SW 1271 (cell line): ENCODE measurements around the gene KLF11.

Experiments used
- DNase-seq, 2 experiments: peaks; one replicate each; lab custom pipeline; 2025; lab: John Stamatoyannopoulos, UW

KLF11 gene

GRCh38 chr2:10043256-10043905 is at the start of gene KLF11:
Gene KLF11 (plus strand): TSS chr2:10043550. CDS start chr2:10043717, 167 bp downstream.
- peak; percentile 42 to 79 for DNase-seq

- no peak for DNase-seq
Measured at GRCh38 chr2:9994462-9994861, 48.9 kb upstream of the KLF11 start.

- DNase-seq, result no peak
Measured at GRCh38 chr2:9995059-9995458, 48.3 kb upstream of the KLF11 start.

GRCh38 chr2:9996321-9996720 is 47.0 kb upstream of the KLF11 start:
- DNase-seq, result no peak

GRCh38 chr2:9997936-9998335 is 45.4 kb upstream of the KLF11 start:
- no peak for DNase-seq

GRCh38 chr2:9998916-9999654 is 44.3 kb upstream of the KLF11 start:
- DNase-seq, result no peak

- DNase-seq, result no peak
Measured at GRCh38 chr2:9999693-10000092, 43.7 kb upstream of the KLF11 start.

- DNase-seq, result no peak
Measured at GRCh38 chr2:10000541-10000940, 42.8 kb upstream of the KLF11 start.

- DNase-seq, result no peak
Measured at GRCh38 chr2:10001586-10001985, 41.8 kb upstream of the KLF11 start.

GRCh38 chr2:10002109-10002508 is 41.2 kb upstream of the KLF11 start:
- DNase-seq, result no peak

GRCh38 chr2:10002681-10003080 is 40.7 kb upstream of the KLF11 start:
- DNase-seq, result no peak

GRCh38 chr2:10003206-10004125 is 39.9 kb upstream of the KLF11 start:
- DNase-seq, result no peak

GRCh38 chr2:10004401-10004800 is 38.9 kb upstream of the KLF11 start:
- DNase-seq, result no peak

GRCh38 chr2:10004836-10005235 is 38.5 kb upstream of the KLF11 start:
- DNase-seq, result no peak

- DNase-seq, result no peak
Measured at GRCh38 chr2:10005461-10006235, 37.7 kb upstream of the KLF11 start.

- DNase-seq, result no peak
Measured at GRCh38 chr2:10006236-10007161, 36.9 kb upstream of the KLF11 start.

GRCh38 chr2:10007435-10007834 is 35.9 kb upstream of the KLF11 start:
- DNase-seq, result no peak

GRCh38 chr2:10007921-10008808 is 35.2 kb upstream of the KLF11 start:
- DNase-seq, result no peak

- DNase-seq, result no peak
Measured at GRCh38 chr2:10008809-10009176, 34.6 kb upstream of the KLF11 start.
